K562 (cell line): ENCODE measurements around the gene BTBD2. TPM values are rescaled to one million over a fixed set of nuclear protein-coding genes. Genes with fewer than 3 reads are reported as not detected.

Source experiments
- CBX8 ChIP-seq: fragments of 200-600 bp; sonication (generic); IDR thresholded peaks from 2 replicates; pipeline ENCODE4 v1.6.1; 2012; ENCODE audit warnings: borderline replicate concordance, mixed run types, low read depth, mild to moderate bottlenecking, moderate library complexity, mixed read lengths, low read length, control low read depth, inconsistent platforms; ENCODE audit not compliant: poor library complexity, severe bottlenecking; ENCODE audit errors: extremely low read depth
- CEBPG ChIP-seq, 3 experiments: fragments of 200-800 bp in 1 of 3; sonication (Bioruptor generic) in 1 of 3; sonication (generic) in 1 of 3; formaldehyde crosslinking in 1 of 3; IDR thresholded peaks in 2 of 3; conservative IDR thresholded peaks in 1 of 3; 2 replicates each; pipeline versions ENCODE4 v1.6.1 to v1.8.0; 2016 to 2022; ENCODE audit warnings: missing compliant biosample characterization in 2 of 3, missing genetic modification characterization in 2 of 3, mild to moderate bottlenecking in 1 of 3, missing genetic modification reagents in 1 of 3
- ESRRA ChIP-seq: fragments of 450-650 bp; IDR thresholded peaks from 2 replicates; pipeline ENCODE4 v1.6.1; 2014; ENCODE audit warnings: low read depth, mild to moderate bottlenecking, moderate library complexity, borderline replicate concordance
- ETS2 ChIP-seq: IDR thresholded peaks from 2 replicates; pipeline ENCODE4 v1.6.1; 2016; ENCODE audit warnings: borderline replicate concordance, missing genetic modification characterization, mild to moderate bottlenecking, moderate library complexity, missing compliant biosample characterization; ENCODE audit not compliant: poor library complexity, severe bottlenecking
- GABPA ChIP-seq: fragments of 200-800 bp; sonication (Bioruptor generic); conservative IDR thresholded peaks from 2 replicates; pipeline ENCODE4 v1.6.1; 2016; ENCODE audit warnings: low read depth, missing genetic modification characterization, missing compliant biosample characterization
- IRF2 ChIP-seq: sonication (generic); formaldehyde crosslinking; IDR thresholded peaks from 2 replicates; pipeline ENCODE4 v1.8.1; 2022; ENCODE audit warnings: mild to moderate bottlenecking, missing genetic modification reagents
- JUND ChIP-seq, 2 experiments: IDR thresholded peaks; 2 replicates in 1 of 2; 3 replicates in 1 of 2; pipeline ENCODE4 v1.6.1; 2011; ENCODE audit warnings: borderline replicate concordance in 2 of 2, low read depth in 2 of 2, low read length in 2 of 2, improper control_type of control experiment in 1 of 2, missing biosample characterization in 1 of 2, missing genetic modification characterization in 1 of 2, missing genetic modification reagents in 1 of 2
- KDM4B ChIP-seq, 2 experiments: fragments of 450-650 bp in 1 of 2; sonication (generic) in 1 of 2; IDR thresholded peaks; 2 replicates each; pipeline ENCODE4 v1.6.1; 2016 to 2017; ENCODE audit warnings: borderline replicate concordance in 2 of 2, antibody characterized with exemption in 1 of 2, low read depth in 1 of 2, mild to moderate bottlenecking in 1 of 2
- NCOA2 ChIP-seq, 2 experiments: fragments of 450-650 bp; IDR thresholded peaks; 2 replicates each; pipeline ENCODE4 v1.6.1; 2018; ENCODE audit warnings: mild to moderate bottlenecking in 2 of 2, moderate library complexity in 1 of 2; ENCODE audit not compliant: partially characterized antibody in 2 of 2
- NFYB ChIP-seq: IDR thresholded peaks from 2 replicates; pipeline ENCODE4 v1.6.1; 2011; ENCODE audit warnings: mild to moderate bottlenecking, moderate library complexity; ENCODE audit not compliant: insufficient read length; ENCODE audit errors: extremely low read depth
- PCBP1 ChIP-seq: fragments of 200-400 bp; formaldehyde crosslinking; IDR thresholded peaks from 2 replicates; pipeline ENCODE4 v1.6.1; 2018; ENCODE audit warnings: mild to moderate bottlenecking, low read depth, low read length; ENCODE audit not compliant: poor library complexity, severe bottlenecking
- SRSF7 ChIP-seq: fragments of 200-400 bp; formaldehyde crosslinking; optimal IDR thresholded peaks from 2 replicates; pipeline ENCODE3; 2017; ENCODE audit warnings: mild to moderate bottlenecking, low read depth, low read length
- TAL1 ChIP-seq: fragments of 450-650 bp; IDR thresholded peaks from 2 replicates; pipeline ENCODE4 v1.6.1; 2016; ENCODE audit warnings: mild to moderate bottlenecking
- TOE1 ChIP-seq, 2 experiments: fragments of 450-650 bp in 1 of 2; sonication (generic) in 1 of 2; formaldehyde crosslinking in 1 of 2; IDR thresholded peaks; 2 replicates each; pipeline versions ENCODE4 v1.7.1 to v1.8.0; 2016 to 2022; ENCODE audit warnings: borderline replicate concordance in 2 of 2, mild to moderate bottlenecking in 2 of 2, antibody characterized with exemption in 1 of 2, inconsistent platforms in 1 of 2, low read depth in 1 of 2, missing genetic modification reagents in 1 of 2, moderate library complexity in 1 of 2
- ZNF140 ChIP-seq: fragments of 250-450 bp; sonication (Bioruptor Pico); IDR thresholded peaks from 2 replicates; pipeline ENCODE4 v1.8.0; 2021; ENCODE audit warnings: moderate library complexity, mild to moderate bottlenecking, inconsistent platforms
- ZNF311 ChIP-seq: fragments of 250-450 bp; sonication (Bioruptor Pico); IDR thresholded peaks from 2 replicates; pipeline ENCODE4 v1.4.0; 2020; ENCODE audit warnings: mild to moderate bottlenecking, moderate library complexity
- ZNF444 ChIP-seq: fragments of 250-450 bp; sonication (Bioruptor Pico); IDR thresholded peaks from 2 replicates; pipeline ENCODE4 v1.4.0; 2020; ENCODE audit warnings: mild to moderate bottlenecking, moderate library complexity
- polyA plus RNA-seq, 8 experiments: library from polyadenylated mRNA; depleted of rRNA in 4 of 8; stranded (reverse) in 5 of 8; unstranded in 3 of 8; fragments of >200 nt; fragmentation: Nextera tagmentation in 2 of 8; fragmentation: Illumina TruSeq in 1 of 8; extraction: Ambion mirVana in 2 of 8; extraction: Trizol in 1 of 8; gene quantifications; 2 replicates each; pipeline versions ENCODE4 v1.2.1 to v1.2.3, GENCODE V29; 2011 to 2014; ENCODE audit warnings: inconsistent platforms in 1 of 8, missing spikeins in 1 of 8
- total RNA-seq, 7 experiments: library from RNA; depleted of rRNA in 6 of 7; stranded (reverse); fragments of >200 nt in 6 of 7; fragmentation: Illumina TruSeq in 2 of 7; extraction: Trizol in 2 of 7; gene quantifications; 2 replicates each; pipeline versions ENCODE4 v1.2.1 to v1.2.3, GENCODE V29; 2011 to 2021; ENCODE audit warnings: low replicate concordance in 1 of 7
- TF ChIP-seq, protein P1 (sequence below): fragments of 450-650 bp; conservative IDR thresholded peaks from 2 replicates; pipeline ENCODE4 v1.6.1; 2016; ENCODE audit warnings: missing genetic modification characterization, low read depth, mild to moderate bottlenecking, control low read depth, missing compliant biosample characterization
- TF ChIP-seq, protein P2 (sequence below): fragments of 450-650 bp; formaldehyde crosslinking; IDR thresholded peaks from 2 replicates; pipeline ENCODE4 v1.4.0; 2022; ENCODE audit warnings: missing genetic modification characterization

Gene BTBD2
- total and polyA plus RNA-seq, 9 of the 15 experiments (the other 6 are each of a cell fraction or from before 2014, with no cell fraction given): 0.10 to 15.6 (median 6.9) TPM

DNA sequence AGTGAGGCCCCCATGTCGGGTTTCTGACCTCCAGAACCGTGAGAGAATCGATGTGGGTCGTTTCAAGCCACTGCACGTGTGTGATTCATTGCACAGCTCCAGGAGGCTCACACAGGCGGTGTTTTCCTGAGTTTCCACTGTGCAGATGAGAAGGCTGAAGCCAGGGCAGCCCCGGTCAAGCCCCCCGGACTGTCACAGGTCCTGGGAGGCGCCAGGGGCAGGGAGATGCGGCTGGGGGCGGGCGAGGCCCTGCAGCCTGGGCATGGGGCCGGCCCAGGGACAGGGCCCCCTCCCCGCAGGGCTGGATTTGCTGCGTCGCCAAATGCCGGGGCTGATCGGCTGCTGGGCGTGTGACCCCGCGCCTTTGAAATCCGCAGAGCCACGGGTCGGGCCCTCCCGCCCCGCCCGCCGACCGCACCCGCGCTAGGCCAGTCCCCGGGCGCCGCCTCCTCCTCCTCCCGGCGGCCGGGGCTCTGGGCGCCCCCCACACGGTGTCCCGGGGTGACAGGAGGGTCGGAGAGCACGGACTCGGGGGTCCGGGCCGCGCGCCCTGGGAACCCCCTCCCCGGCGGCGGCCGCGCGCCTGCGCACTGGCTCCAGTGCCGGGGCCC lies 45.5 kb upstream of the BTBD2 start (continued):
- TF ChIP-seq ZNF311 (CRISPR knock-in tag): 0 out of 2 replicates have a peak, but pooled peaks have one; percentile 34
- TF ChIP-seq CEBPG (CRISPR knock-in tag; IDR thresholded peaks at IDR 0.05): no peak
- no peak for TF ChIP-seq CEBPG (tag; conservative IDR thresholded peaks at IDR 0.05 in 1 of 2, IDR thresholded peaks at IDR 0.05 in 1 of 2)
- TF ChIP-seq PCBP1: peak; percentile 21
- no peak for TF ChIP-seq NFYB
- no peak for TF ChIP-seq NCOA2 (IDR thresholded peaks at IDR 0.05; ENCODE audit: partially characterized antibody in 2 of 2)
- no peak for TF ChIP-seq IRF2
- TF ChIP-seq, protein P1, sequence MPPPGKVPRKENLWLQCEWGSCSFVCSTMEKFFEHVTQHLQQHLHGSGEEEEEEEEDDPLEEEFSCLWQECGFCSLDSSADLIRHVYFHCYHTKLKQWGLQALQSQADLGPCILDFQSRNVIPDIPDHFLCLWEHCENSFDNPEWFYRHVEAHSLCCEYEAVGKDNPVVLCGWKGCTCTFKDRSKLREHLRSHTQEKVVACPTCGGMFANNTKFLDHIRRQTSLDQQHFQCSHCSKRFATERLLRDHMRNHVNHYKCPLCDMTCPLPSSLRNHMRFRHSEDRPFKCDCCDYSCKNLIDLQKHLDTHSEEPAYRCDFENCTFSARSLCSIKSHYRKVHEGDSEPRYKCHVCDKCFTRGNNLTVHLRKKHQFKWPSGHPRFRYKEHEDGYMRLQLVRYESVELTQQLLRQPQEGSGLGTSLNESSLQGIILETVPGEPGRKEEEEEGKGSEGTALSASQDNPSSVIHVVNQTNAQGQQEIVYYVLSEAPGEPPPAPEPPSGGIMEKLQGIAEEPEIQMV (tag): no peak
- no peak; the same call in 1 of the 2 replicates for TF ChIP-seq ESRRA
- peak; percentile 35; the same call in 1 of the 2 replicates for TF ChIP-seq TOE1 (IDR thresholded peaks at IDR 0.05; ENCODE audit: borderline replicate concordance)
- TF ChIP-seq TOE1 (CRISPR knock-in tag; IDR thresholded peaks at IDR 0.05; ENCODE audit: borderline replicate concordance, low read depth): 0 out of 2 replicates have a peak, but pooled peaks have one; percentile 70
- TF ChIP-seq ZNF444 (CRISPR knock-in tag): no peak
- TF ChIP-seq GABPA (tag): peak; percentile 13
- TF ChIP-seq, protein P2, sequence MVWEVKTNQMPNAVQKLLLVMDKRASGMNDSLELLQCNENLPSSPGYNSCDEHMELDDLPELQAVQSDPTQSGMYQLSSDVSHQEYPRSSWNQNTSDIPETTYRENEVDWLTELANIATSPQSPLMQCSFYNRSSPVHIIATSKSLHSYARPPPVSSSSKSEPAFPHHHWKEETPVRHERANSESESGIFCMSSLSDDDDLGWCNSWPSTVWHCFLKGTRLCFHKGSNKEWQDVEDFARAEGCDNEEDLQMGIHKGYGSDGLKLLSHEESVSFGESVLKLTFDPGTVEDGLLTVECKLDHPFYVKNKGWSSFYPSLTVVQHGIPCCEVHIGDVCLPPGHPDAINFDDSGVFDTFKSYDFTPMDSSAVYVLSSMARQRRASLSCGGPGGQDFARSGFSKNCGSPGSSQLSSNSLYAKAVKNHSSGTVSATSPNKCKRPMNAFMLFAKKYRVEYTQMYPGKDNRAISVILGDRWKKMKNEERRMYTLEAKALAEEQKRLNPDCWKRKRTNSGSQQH (CRISPR knock-in tag): no peak
- no peak for TF ChIP-seq JUND (IDR thresholded peaks at IDR 0.05; ENCODE audit: borderline replicate concordance, low read depth, low read length)
- TF ChIP-seq JUND (tag; IDR thresholded peaks at IDR 0.05; ENCODE audit: borderline replicate concordance, low read depth, low read length): no peak
- no peak for TF ChIP-seq ZNF140 (CRISPR knock-in tag)
- TF ChIP-seq SRSF7: no peak
- TF ChIP-seq ETS2 (tag): no peak
- TF ChIP-seq KDM4B (IDR thresholded peaks at IDR 0.05; ENCODE audit: borderline replicate concordance in 2 of 2, low read depth in 1 of 2): no peak
- no peak for TF ChIP-seq TAL1
- TF ChIP-seq CBX8: no peak
